IMR-90 (cell line): ENCODE measurements around the gene SDK1. TPM values are rescaled to one million over a fixed set of nuclear protein-coding genes. Genes with fewer than 3 reads are reported as not detected.

Experiments used
- ATAC-seq: fragments of 200-7000 bp; cut with Tn5 transposase; 2 replicates; pipeline ENCODE4 v1.9.1; 2020; ENCODE audit warnings: low read depth, mild to moderate bottlenecking, moderate library complexity
- Bru-seq: library from RNA; stranded (reverse); fragments of 400-500 nt; gene quantifications from one replicate; lab custom pipeline; 2021; lab: Mats Ljungman, UMichigan
- BruChase-seq, 2 experiments: library from RNA; stranded (reverse); fragments of 400-500 nt; gene quantifications; one replicate each; lab custom pipeline; 2021; lab: Mats Ljungman, UMichigan
- BruUV-seq: library from RNA; stranded (reverse); fragments of 400-500 nt; replicated peaks from 2 replicates; lab custom pipeline; 2021; lab: Mats Ljungman, UMichigan
- CTCF ChIA-PET: fragments of 300-600 bp; formaldehyde crosslinking; extraction: SDS; loops from one replicate; lab custom pipeline; 2021; ENCODE audit warnings: antibody characterized with exemption; lab: Yijun Ruan, JAX
- POLR2A ChIA-PET: fragments of 300-600 bp; sonication (Branson Sonifier 250); formaldehyde crosslinking; loops from one replicate; lab custom pipeline; 2022; ENCODE audit warnings: antibody characterized with exemption; ENCODE audit not compliant: unreplicated experiment; lab: Charles Lee
- DNase-seq: peaks from one replicate; pipeline ENCODE4 v3.0.0; 2013
- H2AFZ ChIP-seq: replicated peaks from 2 replicates; pipeline ENCODE3; 2013; ENCODE audit warnings: low read length, mild to moderate bottlenecking; ENCODE audit not compliant: poor library complexity
- H2AK5ac ChIP-seq: 2 replicates; pipeline ENCODE4 v1.6.1; 2013; ENCODE audit warnings: low read depth, low read length, inconsistent platforms
- H2AK9ac ChIP-seq: replicated peaks from 2 replicates; pipeline ENCODE3; 2013; ENCODE audit warnings: mild to moderate bottlenecking, low read depth, low read length, moderate library complexity; ENCODE audit not compliant: poor library complexity
- H2BK120ac ChIP-seq: 2 replicates; pipeline ENCODE4 v1.6.1; 2013; ENCODE audit warnings: low read depth, low read length, inconsistent platforms
- H2BK15ac ChIP-seq: 3 replicates; pipeline ENCODE4 v1.6.1; 2013; ENCODE audit warnings: low read depth, low read length, inconsistent platforms
- H2BK20ac ChIP-seq: 2 replicates; pipeline ENCODE4 v1.6.1; 2013; ENCODE audit warnings: low read depth, mild to moderate bottlenecking, inconsistent platforms, low read length, moderate library complexity
- H2BK5ac ChIP-seq: 2 replicates; pipeline ENCODE4 v1.6.1; 2013; ENCODE audit warnings: mild to moderate bottlenecking, low read depth, low read length, inconsistent platforms; ENCODE audit not compliant: poor library complexity, severe bottlenecking
- H3K14ac ChIP-seq: replicated peaks from 2 replicates; pipeline ENCODE4 v1.6.1; 2013; ENCODE audit warnings: low read depth, low read length, inconsistent platforms
- H3K18ac ChIP-seq: 2 replicates; pipeline ENCODE4 v1.6.1; 2013; ENCODE audit warnings: low read depth, low read length, control low read depth
- H3K23ac ChIP-seq: 2 replicates; pipeline ENCODE4 v1.6.1; 2013; ENCODE audit warnings: low read depth, low read length, inconsistent platforms
- H3K27ac ChIP-seq: 2 replicates; pipeline ENCODE4 v1.5.1; 2013; ENCODE audit warnings: mild to moderate bottlenecking, control low read depth, low read length; ENCODE audit not compliant: insufficient read depth
- H3K27me3 ChIP-seq: 2 replicates; pipeline ENCODE4 v1.6.1; 2013; ENCODE audit warnings: low read length; ENCODE audit not compliant: control insufficient read depth, insufficient read depth
- H3K36me3 ChIP-seq: 2 replicates; pipeline ENCODE4 v1.6.1; 2013; ENCODE audit warnings: low read length, mixed read lengths; ENCODE audit not compliant: control insufficient read depth, insufficient read depth
- H3K4ac ChIP-seq: 2 replicates; pipeline ENCODE4 v1.6.1; 2013; ENCODE audit warnings: low read depth, low read length, inconsistent platforms
- H3K4me1 ChIP-seq: 2 replicates; pipeline ENCODE4 v1.6.1; 2013; ENCODE audit warnings: low read length, mixed read lengths; ENCODE audit not compliant: control insufficient read depth, insufficient read depth
- H3K4me2 ChIP-seq: 2 replicates; pipeline ENCODE4 v1.6.1; 2013; ENCODE audit warnings: low read depth, mild to moderate bottlenecking, control low read depth, low read length, moderate library complexity
- H3K4me3 ChIP-seq: 2 replicates; pipeline ENCODE4 v1.5.1; 2013; ENCODE audit warnings: low read depth, mild to moderate bottlenecking, control low read depth, low read length, moderate library complexity; ENCODE audit not compliant: insufficient read depth
- H3K56ac ChIP-seq: 2 replicates; pipeline ENCODE4 v1.6.1; 2013; ENCODE audit warnings: low read length, inconsistent platforms; ENCODE audit not compliant: insufficient read depth; ENCODE audit errors: extremely low read depth
- H3K79me1 ChIP-seq, 2 experiments: 2 replicates each; pipeline ENCODE4 v1.6.1; 2013; ENCODE audit warnings: low read length in 2 of 2, inconsistent platforms in 1 of 2, low read depth in 1 of 2
- H3K9ac ChIP-seq: 2 replicates; pipeline ENCODE4 v1.6.1; 2013; ENCODE audit warnings: low read depth, low read length, control low read depth
- H3K9me1 ChIP-seq: 2 replicates; pipeline ENCODE4 v1.6.1; 2013; ENCODE audit warnings: low read length, inconsistent platforms; ENCODE audit not compliant: insufficient read depth
- H3K9me3 ChIP-seq: 2 replicates; pipeline ENCODE4 v1.6.1; 2013; ENCODE audit warnings: low read length; ENCODE audit not compliant: control insufficient read depth, insufficient read depth
- H4K20me1 ChIP-seq: 2 replicates; pipeline ENCODE4 v1.6.1; 2013; ENCODE audit warnings: low read length, inconsistent platforms; ENCODE audit not compliant: insufficient read depth
- H4K5ac ChIP-seq: 2 replicates; pipeline ENCODE4 v1.6.1; 2013; ENCODE audit warnings: mild to moderate bottlenecking, low read depth, low read length, control low read depth
- H4K8ac ChIP-seq, 2 experiments: 2 replicates each; pipeline ENCODE4 v1.6.1; 2013; ENCODE audit warnings: low read depth in 2 of 2, low read length in 2 of 2, control low read depth in 1 of 2, inconsistent platforms in 1 of 2
- H4K91ac ChIP-seq: 2 replicates; pipeline ENCODE4 v1.6.1; 2013; ENCODE audit warnings: low read depth, low read length, inconsistent platforms; ENCODE audit not compliant: insufficient read depth
- BHLHE40 ChIP-seq: fragments of 150-350 bp; IDR thresholded peaks from 2 replicates; pipeline ENCODE4 v1.6.1; 2016; ENCODE audit warnings: mild to moderate bottlenecking, low read depth, low read length
- CTCF ChIP-seq: conservative IDR thresholded peaks from 2 replicates; pipeline ENCODE4 v1.5.1; 2012; ENCODE audit warnings: mild to moderate bottlenecking, low read depth, low read length, improper control_type of control experiment
- MAZ ChIP-seq: IDR thresholded peaks from 2 replicates; pipeline ENCODE4 v1.6.1; 2012; ENCODE audit warnings: low read depth, mild to moderate bottlenecking, low read length, improper control_type of control experiment, moderate library complexity, borderline replicate concordance
- RAD21 ChIP-seq: IDR thresholded peaks from 2 replicates; pipeline ENCODE4 v1.6.1; 2012; ENCODE audit warnings: low read length, improper control_type of control experiment
- SMC3 ChIP-seq: fragments of 150-350 bp; IDR thresholded peaks from 2 replicates; pipeline ENCODE4 v1.6.1; 2016; ENCODE audit warnings: low read depth, mild to moderate bottlenecking, antibody characterized with exemption, low read length, moderate library complexity
- USF2 ChIP-seq: fragments of 150-350 bp; IDR thresholded peaks from 2 replicates; pipeline ENCODE4 v1.6.1; 2017; ENCODE audit warnings: mild to moderate bottlenecking, antibody characterized with exemption, low read length, low read depth
- WGBS, 2 experiments: methylation state at CpG; one replicate each; pipeline versions ENCODE4 v1.1.5 to v1.1.7; 2013; ENCODE audit warnings: missing lambda C conversion rate in 2 of 2; ENCODE audit not compliant: insufficient read length in 1 of 2; ENCODE audit errors: extremely low coverage in 2 of 2; 5-methylcytosine and 5-hydroxymethylcytosine counted together
- dilution Hi-C: fragments of 300-500 bp; cut with HindIII; formaldehyde crosslinking; loops from one replicate; pipeline ENCODE4 v1.14.3; 2018; ENCODE audit warnings: low sequenced_read_pairs; ENCODE audit not compliant: unreplicated experiment
- in situ Hi-C: fragments of 300-500 bp; cut with MboI; formaldehyde crosslinking; loops from 3 replicates; pipeline ENCODE4 v1.14.3; 2019; ENCODE audit warnings: low sequenced_read_pairs, inconsistent platforms, mixed read lengths
- intact Hi-C: fragments of 100-400 bp; cut with micrococcal nuclease; formaldehyde crosslinking; loops from 2 replicates; pipeline ENCODE4 v1.10.0; 2022
- long read RNA-seq: library from polyadenylated mRNA; unstranded; transcript quantifications from one replicate; pipeline ENCODE4 v2.0.0, GENCODE V29; 2021; ENCODE audit not compliant: unreplicated experiment
- polyA plus RNA-seq, 3 experiments: library from polyadenylated mRNA; depleted of rRNA; stranded (reverse); fragments of >200 nt; gene quantifications; 2 replicates each; pipeline ENCODE4 v1.2.3, GENCODE V29; 2012; ENCODE audit warnings: low replicate concordance in 1 of 3
- total RNA-seq: library from RNA; depleted of rRNA; stranded (reverse); fragments of >200 nt; gene quantifications from 2 replicates; pipeline ENCODE4 v1.2.3, GENCODE V29; 2012; rRNA removed

Gene SDK1
- 1.1 and 1.6 TPM in 2 replicates for total RNA-seq
- polyA plus RNA-seq (2012; rRNA removed): 1.3 and 1.5 TPM in 2 replicates
- 1.0 and 1.4 TPM in 2 replicates for polyA plus RNA-seq (2012; cell fraction: cytosol; rRNA removed)
- 3.7 and 4.4 TPM in 2 replicates for polyA plus RNA-seq (2012; cell fraction: nucleus; rRNA removed; ENCODE audit: low replicate concordance)
- Bru-seq, nascent RNA: percentile 54 among the genes with signal in this experiment
- percentile 58 among the genes with signal in this experiment for BruChase-seq, experiment 1, labeled RNA remaining after a 6-hour chase
- BruChase-seq, experiment 2, labeled RNA remaining after a 2-hour chase: percentile 62 among the genes with signal in this experiment
- long read RNA-seq, partial matches to known transcripts: 1 of 3 reads
- long read RNA-seq, other reads (novel, unspliced or antisense): 2 of 3 reads

- Histone ChIP-seq H3K4me3 (peak within 1 kb of the TSS; percentile 44), H2BK5ac (no peak within 1 kb of the TSS), H3K9ac (no peak within 1 kb of the TSS), H3K27ac (no peak within 1 kb of the TSS), H4K20me1 (no peaks in the 10 kb centered on the region), H3K4me2 (peak within 1 kb of the TSS; percentile 77; the same call in 1 of the 2 replicates), H2AFZ (peak within 1 kb of the TSS; percentile 91), H2AK9ac (peak within 1 kb of the TSS; percentile 39), H3K9me3 (no peaks in the 10 kb centered on the region), H3K9me1 (no peaks in the 10 kb centered on the region), H3K36me3 (no peaks in the 10 kb centered on the region), H2AK5ac (no peak within 1 kb of the TSS), H3K27me3 (peaks cover 14% of the 10 kb centered on the region), H2BK15ac (no peak within 1 kb of the TSS), H3K79me1 (no peaks in the 10 kb centered on the region), H2BK20ac (no peak within 1 kb of the TSS), H4K5ac (no peak within 1 kb of the TSS), H3K4me1 (no peaks in the 10 kb centered on the region; the same call in 1 of the 2 replicates), H3K4ac (no peak within 1 kb of the TSS), H3K18ac (no peak within 1 kb of the TSS), H4K91ac (no peak within 1 kb of the TSS), H3K56ac (no peak within 1 kb of the TSS), H3K14ac (no peak within 1 kb of the TSS), H3K23ac (no peak within 1 kb of the TSS), H4K8ac (no peak within 1 kb of the TSS), H2BK120ac (no peak within 1 kb of the TSS)
- intact Hi-C loops (loop anchor here (1.0 to 10.0 kb wide), 6 partner anchors 134 to 596 kb away; no protein-coding TSS in a partner anchor), in situ Hi-C loops (no loop called here), dilution Hi-C loops (no loop called here)
- WGBS, 2 experiments: 1% methylated on average over 79 of the region's 119 CpGs; no CpG with 5 or more reads in 1 of the 2 experiments
- peak; percentile 95 for ATAC-seq
- peak; percentile 76; the same call in 1 of the 2 replicates for TF ChIP-seq MAZ
- TF ChIP-seq CTCF: peak; percentile 88
- TF ChIP-seq BHLHE40: peak; percentile 64
- TF ChIP-seq USF2: no peak
- peak; percentile 60 for TF ChIP-seq SMC3
- TF ChIP-seq RAD21: peak; percentile 81
- BruUV-seq: no TSS peak
- ChIA-PET CTCF (interaction anchor here (0.6 kb wide), 1 partner anchor 247 kb away, joined by 3 read pairs; no protein-coding TSS in a partner anchor), POLR2A (no interaction called here)
- peak; percentile 85 for DNase-seq
These were observed at the start of gene SDK1 for GRCh38 chr7:3300651-3301448. TSS of gene SDK1 (plus strand) at chr7:3301252. CDS start at chr7:3301587, 335 bp downstream.
